Glutamatergic neuron (in vitro differentiated cells): ENCODE results near the gene ZC3H12D. TPM values are rescaled to one million over a fixed set of nuclear protein-coding genes. Genes with fewer than 3 reads are reported as not detected.

Source experiments
- DNase-seq: peaks from one replicate; pipeline ENCODE4 v3.0.0; 2022
- H3K27ac Mint-ChIP-seq: one replicate; pipeline ENCODE4 v1.8.0; 2020; ENCODE audit warnings: mild to moderate bottlenecking, mixed read lengths, inconsistent platforms; ENCODE audit not compliant: unreplicated experiment
- H3K27me3 Mint-ChIP-seq: one replicate; pipeline ENCODE4 v1.8.0; 2020; ENCODE audit warnings: mild to moderate bottlenecking, moderate library complexity, mixed read lengths, inconsistent platforms; ENCODE audit not compliant: unreplicated experiment
- H3K36me3 Mint-ChIP-seq: one replicate; pipeline ENCODE4 v1.8.0; 2020; ENCODE audit warnings: mild to moderate bottlenecking, mixed read lengths, inconsistent platforms; ENCODE audit not compliant: unreplicated experiment
- H3K4me1 Mint-ChIP-seq: one replicate; pipeline ENCODE4 v1.8.0; 2020; ENCODE audit warnings: mild to moderate bottlenecking, low read depth, mixed read lengths, inconsistent platforms; ENCODE audit not compliant: unreplicated experiment
- H3K4me3 Mint-ChIP-seq: one replicate; pipeline ENCODE4 v1.8.0; 2020; ENCODE audit warnings: mild to moderate bottlenecking, mixed read lengths, inconsistent platforms; ENCODE audit not compliant: unreplicated experiment
- H3K9me3 Mint-ChIP-seq: one replicate; pipeline ENCODE4 v1.8.0; 2020; ENCODE audit warnings: mild to moderate bottlenecking, moderate library complexity, mixed read lengths, inconsistent platforms; ENCODE audit not compliant: unreplicated experiment
- CTCF ChIP-seq: fragments of 200-600 bp; sonication (generic); IDR thresholded peaks from one replicate; pipeline ENCODE4 v1.5.0; 2021; ENCODE audit not compliant: partially characterized antibody, unreplicated experiment
- total RNA-seq: library from RNA; stranded (reverse); fragmentation: NEBNext Ultra II Directional; extraction: Animal tissue kit (Norgen Biotek cat#: 25700); gene quantifications from one replicate; pipeline ENCODE4 v1.2.1, GENCODE V29; 2021; ENCODE audit not compliant: unreplicated experiment

The ZC3H12D gene
- total RNA-seq, 1 donor from 2014 or later, result 48.7 TPM

DNA sequence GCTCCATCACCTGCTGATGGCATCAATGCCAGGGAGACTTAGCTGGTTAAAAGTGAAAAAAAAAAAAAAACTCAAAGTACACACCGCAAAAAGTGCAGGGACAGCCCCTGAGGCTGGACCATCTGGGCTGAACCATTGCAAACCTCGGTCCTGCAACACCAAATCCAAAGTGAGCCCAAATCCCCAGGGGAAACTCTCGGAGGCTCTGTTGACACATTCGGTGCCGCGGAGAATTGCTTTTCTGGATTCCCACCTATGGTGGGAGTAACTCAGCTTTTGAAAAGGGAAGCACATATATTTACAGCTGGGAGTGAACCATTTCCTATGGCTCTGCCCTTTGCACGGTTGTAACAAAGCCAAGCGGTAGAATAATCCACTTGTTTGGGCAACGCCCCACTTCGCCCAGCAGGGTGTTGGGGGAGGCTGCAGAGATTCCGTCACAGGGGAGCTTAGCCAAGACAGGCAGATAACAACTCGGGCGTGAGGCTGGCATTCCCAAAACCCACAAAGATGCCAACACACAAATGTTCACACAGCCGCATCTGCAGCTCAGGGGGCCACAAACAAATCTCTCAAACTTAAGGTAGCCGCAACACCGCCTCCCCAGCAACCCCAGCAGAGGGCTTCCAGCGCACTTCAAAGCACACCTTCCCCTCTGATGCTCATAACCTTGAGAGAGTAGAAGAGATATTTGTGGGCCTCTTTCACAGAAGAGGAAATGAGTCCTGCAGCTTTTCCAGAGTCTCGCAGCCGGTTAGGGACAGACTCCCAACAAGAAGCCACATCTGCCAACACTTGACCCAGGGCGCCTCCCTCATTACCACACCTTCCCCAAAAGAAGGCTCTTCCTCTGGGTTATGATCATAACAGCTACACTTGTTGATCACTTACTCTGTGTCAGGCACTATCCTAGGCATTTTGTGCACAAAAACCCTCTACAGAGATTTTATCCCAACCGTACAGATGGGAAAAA, 11.4 kb downstream of the ZC3H12D start:
- H3K27ac Mint-ChIP-seq, result no peak overlapping the region
- no peak for DNase-seq
- no peak for TF ChIP-seq CTCF
- no peaks in the 10 kb centered on the region for H3K27me3 Mint-ChIP-seq
- H3K4me1 Mint-ChIP-seq, result no peaks in the 10 kb centered on the region
- no peak overlapping the region for H3K4me3 Mint-ChIP-seq
- H3K36me3 Mint-ChIP-seq, result no peaks in the 10 kb centered on the region
- no peaks in the 10 kb centered on the region for H3K9me3 Mint-ChIP-seq

DNA sequence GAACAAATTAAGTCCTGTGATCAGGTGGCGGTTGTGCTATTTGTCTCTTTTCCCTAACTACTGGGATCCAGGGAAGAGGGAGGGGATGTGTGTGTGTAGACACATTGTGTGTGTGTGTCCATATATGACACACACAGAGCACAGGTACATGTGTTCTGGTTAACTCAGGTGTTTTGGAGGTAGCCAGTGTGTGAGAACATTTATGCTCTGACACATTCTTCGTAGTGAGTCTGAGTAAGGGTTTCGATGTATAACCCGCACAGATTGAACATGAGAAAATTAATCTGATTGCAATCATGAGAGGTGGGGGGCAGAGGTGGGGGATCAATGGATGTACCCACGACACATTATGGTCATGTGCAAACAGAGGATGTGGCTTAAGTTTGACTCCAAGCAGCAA, 12.6 kb downstream of the ZC3H12D start:
- Mint-ChIP-seq H3K9me3 (no peaks in the 10 kb centered on the region), H3K27ac (no peak overlapping the region), H3K4me1 (no peaks in the 10 kb centered on the region), H3K4me3 (no peak overlapping the region), H3K27me3 (no peaks in the 10 kb centered on the region), H3K36me3 (no peaks in the 10 kb centered on the region)
- no peak for DNase-seq
- no peak for TF ChIP-seq CTCF

DNA sequence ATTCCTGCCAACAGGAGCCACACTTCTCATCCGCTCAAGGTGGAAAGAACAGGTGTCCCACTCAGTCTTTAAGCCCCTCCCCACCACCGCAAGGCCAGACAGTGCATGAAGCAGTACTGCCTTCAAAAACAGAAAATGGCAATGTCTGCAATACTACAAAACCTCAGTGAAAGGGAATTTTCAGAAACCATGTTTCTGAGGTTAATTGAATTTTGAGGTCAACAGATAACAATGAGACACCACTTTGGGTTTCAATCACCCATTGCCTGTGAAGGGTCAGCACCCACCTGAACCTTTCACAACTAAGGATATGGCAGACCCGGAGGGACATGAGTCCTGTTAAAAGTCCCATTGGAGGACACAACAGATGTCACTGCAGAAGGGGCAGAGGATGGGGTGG, 13.0 kb downstream of the ZC3H12D start:
- H3K9me3 Mint-ChIP-seq, result no peaks in the 10 kb centered on the region
- H3K4me1 Mint-ChIP-seq, result no peaks in the 10 kb centered on the region
- TF ChIP-seq CTCF, result no peak
- no peak for DNase-seq
- H3K27me3 Mint-ChIP-seq, result no peaks in the 10 kb centered on the region
- H3K36me3 Mint-ChIP-seq, result no peaks in the 10 kb centered on the region
- H3K27ac Mint-ChIP-seq, result no peak overlapping the region
- no peak overlapping the region for H3K4me3 Mint-ChIP-seq

DNA sequence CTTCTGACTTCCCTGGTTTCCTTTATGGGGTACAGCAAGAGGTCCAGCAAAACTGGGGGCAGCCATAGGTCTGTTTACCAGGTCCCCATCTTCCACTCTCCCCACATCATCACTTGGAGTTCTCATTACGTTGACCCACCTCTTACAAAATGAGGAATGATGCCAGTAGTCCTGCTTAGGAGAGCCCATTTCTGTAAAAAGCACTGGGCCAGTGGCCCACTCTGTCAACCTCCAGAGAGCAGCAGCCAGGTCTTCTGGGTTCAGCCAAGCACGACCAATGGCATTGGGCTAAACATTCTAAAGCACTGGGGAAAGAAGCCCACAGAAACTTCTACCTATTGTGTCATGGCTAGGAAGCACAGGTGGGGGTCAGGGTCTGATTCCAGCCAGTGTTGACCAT, 13.9 kb downstream of the ZC3H12D start:
- no peak overlapping the region for H3K4me3 Mint-ChIP-seq
- no peaks in the 10 kb centered on the region for H3K27me3 Mint-ChIP-seq
- no peak for TF ChIP-seq CTCF
- H3K27ac Mint-ChIP-seq, result no peak overlapping the region
- H3K9me3 Mint-ChIP-seq, result no peaks in the 10 kb centered on the region
- H3K4me1 Mint-ChIP-seq, result no peaks in the 10 kb centered on the region
- H3K36me3 Mint-ChIP-seq, result no peaks in the 10 kb centered on the region
- DNase-seq, result no peak

- Mint-ChIP-seq H3K9me3 (no peaks in the 10 kb centered on the region), H3K4me1 (no peaks in the 10 kb centered on the region), H3K4me3 (no peak overlapping the region), H3K27ac (no peak overlapping the region), H3K27me3 (peaks cover 2% of the 10 kb centered on the region), H3K36me3 (no peaks in the 10 kb centered on the region)
- TF ChIP-seq CTCF, result no peak
- DNase-seq, result no peak
These were observed 16.6 kb downstream of the ZC3H12D start for GRCh38 chr6:149468179-149468578.
